AG04450 (cell line): ENCODE results near the gene ARRDC3. TPM values are rescaled to one million over a fixed set of nuclear protein-coding genes. Genes with fewer than 3 reads are reported as not detected.

ENCODE experiments used
- CTCF ChIA-PET: fragments of 300-600, 350-600 bp; formaldehyde crosslinking; extraction: SDS; loops from one replicate; lab custom pipeline; 2022; ENCODE audit warnings: antibody characterized with exemption, inconsistent platforms; lab: Charles Lee
- POLR2A ChIA-PET: fragments of 350-600 bp; formaldehyde crosslinking; extraction: SDS; loops from one replicate; lab custom pipeline; 2021; ENCODE audit warnings: antibody characterized with exemption, inconsistent platforms; lab: Yijun Ruan, JAX
- DNase-seq: peaks from one replicate; pipeline ENCODE4 v3.0.0-alpha.2; 2011; ENCODE audit warnings: low read depth, low spot score
- H3K27ac ChIP-seq: one replicate; pipeline ENCODE4 v1.5.1; 2012; ENCODE audit warnings: low read depth, low read length, control low read depth
- H3K27me3 ChIP-seq: one replicate; pipeline ENCODE4 v1.6.0; 2012; ENCODE audit warnings: low read length; ENCODE audit not compliant: control insufficient read depth, insufficient read depth
- H3K4me3 ChIP-seq: 2 replicates; pipeline ENCODE4 v1.5.1; 2011; ENCODE audit warnings: mild to moderate bottlenecking, low read depth, low read length, control low read depth
- H3K9me3 ChIP-seq: 2 replicates; pipeline ENCODE4 v1.5.1; 2012; ENCODE audit warnings: low read length; ENCODE audit not compliant: control insufficient read depth, insufficient read depth
- polyA plus RNA-seq: library from polyadenylated mRNA; depleted of rRNA; stranded (reverse); fragments of >200 nt; gene quantifications from 2 replicates; pipeline ENCODE4 v1.2.3, GENCODE V29; 2011
- TF ChIP-seq, protein P1 (sequence below): IDR thresholded peaks from 2 replicates; pipeline ENCODE4 v1.5.1; 2011; ENCODE audit warnings: low read depth, low read length, control low read depth, inconsistent platforms

ARRDC3 gene
- polyA plus RNA-seq, 1 experiment, result 38.3 TPM

DNA sequence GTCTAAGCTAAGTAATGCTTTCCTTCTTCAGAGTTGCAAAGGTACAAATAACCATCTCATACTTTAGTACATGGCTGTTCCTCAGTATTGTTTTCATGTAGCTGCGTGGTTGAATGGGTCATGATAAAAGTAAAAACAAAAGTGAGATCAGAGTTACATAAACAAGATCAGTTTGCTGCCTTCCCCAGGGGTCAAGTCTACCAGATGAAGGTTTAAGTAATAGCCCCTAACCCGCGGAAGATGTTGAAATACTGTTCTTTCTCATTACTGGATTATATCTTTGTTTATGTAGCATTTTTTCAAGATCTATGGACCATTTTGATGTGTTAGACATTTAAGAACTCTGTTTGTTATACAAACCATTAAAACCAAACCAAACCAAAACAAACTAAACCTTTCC, 34.1 kb upstream of the ARRDC3 start:
- DNase-seq, result peak; percentile 24
- no peak overlapping the region for H3K4me3 ChIP-seq
- no peaks in the 10 kb centered on the region for H3K27me3 ChIP-seq
- TF ChIP-seq, protein P1, sequence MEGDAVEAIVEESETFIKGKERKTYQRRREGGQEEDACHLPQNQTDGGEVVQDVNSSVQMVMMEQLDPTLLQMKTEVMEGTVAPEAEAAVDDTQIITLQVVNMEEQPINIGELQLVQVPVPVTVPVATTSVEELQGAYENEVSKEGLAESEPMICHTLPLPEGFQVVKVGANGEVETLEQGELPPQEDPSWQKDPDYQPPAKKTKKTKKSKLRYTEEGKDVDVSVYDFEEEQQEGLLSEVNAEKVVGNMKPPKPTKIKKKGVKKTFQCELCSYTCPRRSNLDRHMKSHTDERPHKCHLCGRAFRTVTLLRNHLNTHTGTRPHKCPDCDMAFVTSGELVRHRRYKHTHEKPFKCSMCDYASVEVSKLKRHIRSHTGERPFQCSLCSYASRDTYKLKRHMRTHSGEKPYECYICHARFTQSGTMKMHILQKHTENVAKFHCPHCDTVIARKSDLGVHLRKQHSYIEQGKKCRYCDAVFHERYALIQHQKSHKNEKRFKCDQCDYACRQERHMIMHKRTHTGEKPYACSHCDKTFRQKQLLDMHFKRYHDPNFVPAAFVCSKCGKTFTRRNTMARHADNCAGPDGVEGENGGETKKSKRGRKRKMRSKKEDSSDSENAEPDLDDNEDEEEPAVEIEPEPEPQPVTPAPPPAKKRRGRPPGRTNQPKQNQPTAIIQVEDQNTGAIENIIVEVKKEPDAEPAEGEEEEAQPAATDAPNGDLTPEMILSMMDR, result no peak
- ChIA-PET POLR2A (interaction anchor here (0.7 kb wide), 1 partner anchor 34 kb away, joined by 3 read pairs; the partner anchor contains the start of gene ARRDC3), CTCF (interaction anchor here (0.7 to 8.2 kb wide), 10 partner anchors 10 to 613 kb away, joined by 3 to 259 read pairs (median 34); partner anchors contain the start of gene ARRDC3)
- no peak overlapping the region for H3K27ac ChIP-seq
- no peaks in the 10 kb centered on the region for H3K9me3 ChIP-seq

DNA sequence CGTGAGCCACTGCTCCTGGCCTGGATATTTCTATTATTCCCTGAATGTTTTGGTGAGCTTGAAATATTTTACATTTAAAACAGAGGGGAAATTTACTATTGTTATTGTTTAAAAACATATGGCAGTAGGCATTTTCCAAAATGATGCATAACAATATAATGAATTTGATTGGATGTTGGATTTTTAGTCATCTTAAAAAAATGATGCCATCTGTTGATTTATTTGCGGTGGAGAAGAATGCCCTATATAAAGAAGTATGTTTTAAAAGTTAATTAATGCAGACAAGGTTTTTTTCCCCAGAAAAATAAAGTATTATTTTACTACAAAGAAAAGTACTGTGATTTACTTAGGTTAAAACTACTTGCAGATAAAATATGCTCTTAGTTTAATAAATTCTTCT, 33.4 kb upstream of the ARRDC3 start:
- Histone ChIP-seq H3K9me3 (no peaks in the 10 kb centered on the region), H3K27ac (no peak overlapping the region), H3K4me3 (no peak overlapping the region), H3K27me3 (no peaks in the 10 kb centered on the region)
- no peak for DNase-seq
- POLR2A ChIA-PET, result no interaction called here
- TF ChIP-seq, protein P1, result no peak
- CTCF ChIA-PET, result interaction anchor here (2.1 to 8.2 kb wide), 5 partner anchors 9 to 552 kb away, joined by 5 to 259 read pairs (median 146); partner anchors contain the start of gene ARRDC3

DNA sequence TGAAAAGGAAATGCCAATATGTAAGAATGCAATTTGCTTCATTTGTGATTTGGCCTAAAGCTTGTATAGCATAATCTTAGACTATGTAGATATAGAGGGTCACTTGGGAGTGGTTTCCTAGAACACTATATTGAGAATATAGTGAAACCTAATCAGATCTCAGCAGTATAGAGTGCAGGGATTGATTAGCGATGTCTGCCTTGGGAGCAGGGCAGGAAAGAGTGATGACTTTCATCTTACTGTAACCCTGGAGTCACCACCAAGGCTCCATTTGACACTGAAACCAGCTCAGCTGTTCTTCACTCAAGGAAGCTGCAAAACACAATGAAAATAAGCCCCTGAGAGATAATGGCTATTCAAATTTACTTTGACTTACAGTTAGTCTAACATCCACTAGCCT, 26.2 kb upstream of the ARRDC3 start:
- Histone ChIP-seq H3K4me3 (no peak overlapping the region), H3K27ac (no peak overlapping the region), H3K9me3 (no peaks in the 10 kb centered on the region), H3K27me3 (no peaks in the 10 kb centered on the region)
- DNase-seq, result no peak
- TF ChIP-seq, protein P1, result no peak
- POLR2A ChIA-PET, result no interaction called here
- CTCF ChIA-PET, result interaction anchor here (1.9 to 5.4 kb wide), 3 partner anchors 10 to 478 kb away, joined by 5 to 38 read pairs (median 35); partner anchors contain the start of gene ARRDC3

DNA sequence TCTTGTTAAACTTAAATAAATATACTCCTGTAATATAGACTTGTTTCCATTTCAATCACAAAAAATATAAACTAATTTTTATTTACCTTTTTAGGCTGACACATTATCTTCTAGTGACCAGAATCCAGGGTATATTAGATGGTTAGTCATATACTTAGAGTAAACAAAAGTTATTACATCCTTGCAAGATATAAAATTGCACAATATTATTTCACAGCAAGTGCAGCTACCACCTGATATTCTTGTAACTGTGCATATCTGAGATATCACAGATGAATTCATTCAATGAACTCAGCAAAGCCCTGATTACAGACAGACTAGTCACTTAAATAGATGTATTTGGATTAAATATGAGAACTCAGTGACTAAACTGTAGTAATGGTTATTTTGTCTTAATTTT, 25.6 kb upstream of the ARRDC3 start:
- Histone ChIP-seq H3K27me3 (no peaks in the 10 kb centered on the region), H3K4me3 (no peak overlapping the region), H3K9me3 (no peaks in the 10 kb centered on the region), H3K27ac (no peak overlapping the region)
- POLR2A ChIA-PET, result no interaction called here
- no peak for DNase-seq
- CTCF ChIA-PET, result interaction anchor here (1.6 to 5.4 kb wide), 4 partner anchors 11 to 542 kb away, joined by 4 to 38 read pairs (median 22); partner anchors contain the start of gene ARRDC3
- TF ChIP-seq, protein P1, result no peak

DNA sequence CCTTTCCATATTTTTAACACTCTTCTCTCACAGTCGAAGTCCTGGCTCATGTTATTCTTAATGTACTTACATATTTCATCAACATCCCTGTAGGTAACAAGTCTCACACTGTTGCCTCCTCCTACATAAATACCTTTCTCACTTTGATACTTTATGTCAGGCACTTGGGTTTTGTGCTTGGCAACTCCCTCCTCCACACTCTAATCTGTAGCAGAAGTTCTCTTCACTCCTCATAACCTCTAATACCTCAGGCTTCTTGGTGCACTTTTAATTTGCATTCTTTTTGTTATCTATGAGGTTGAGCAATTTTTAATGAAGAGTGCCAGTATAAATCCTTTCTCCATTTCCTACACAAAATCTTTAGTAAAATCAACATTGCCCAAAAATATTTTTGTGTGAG, 24.1 kb upstream of the ARRDC3 start:
- CTCF ChIA-PET, result interaction anchor here (1.6 to 5.4 kb wide), 5 partner anchors 10 to 541 kb away, joined by 4 to 38 read pairs (median 9); partner anchors contain the start of gene ARRDC3

More for the DNA sequence above, 24.1 kb upstream of the ARRDC3 start:
- no peak for DNase-seq
- POLR2A ChIA-PET, result no interaction called here
- no peak overlapping the region for H3K4me3 ChIP-seq
- H3K9me3 ChIP-seq, result no peaks in the 10 kb centered on the region
- no peak overlapping the region for H3K27ac ChIP-seq
- H3K27me3 ChIP-seq, result no peaks in the 10 kb centered on the region
- TF ChIP-seq, protein P1, result no peak
